Lower lobe of right lung (tissue), 2 donors: ENCODE results near the gene AQP12B. TPM values are rescaled to one million over a fixed set of nuclear protein-coding genes. Genes with fewer than 3 reads are reported as not detected.
"Not testable (repeated sequence)": the region's sequence is repeated elsewhere in the genome, so short reads cannot be mapped to it uniquely, and the experiment has no call there.

Experiments
- ATAC-seq, 2 donors: fragments of 200-7000 bp; cut with Tn5 transposase; one replicate each; pipeline ENCODE4 v1.9.1; 2020 to 2022; ENCODE audit warnings: mild to moderate bottlenecking in 2 of 2, moderate library complexity in 2 of 2
- DNase-seq: peaks from one replicate; pipeline ENCODE4 v3.0.0-alpha.2; 2020
- H3K27ac ChIP-seq: fragments of 200-600 bp; one replicate; pipeline ENCODE4 v1.8.0; 2022
- H3K27me3 ChIP-seq: fragments of 200-600 bp; one replicate; pipeline ENCODE4 v1.8.0; 2022; ENCODE audit warnings: low read depth
- H3K36me3 ChIP-seq: fragments of 200-600 bp; one replicate; pipeline ENCODE4 v1.8.0; 2022; ENCODE audit warnings: mild to moderate bottlenecking
- H3K4me1 ChIP-seq: fragments of 200-600 bp; one replicate; pipeline ENCODE4 v1.8.0; 2022
- H3K4me3 ChIP-seq: fragments of 200-600 bp; one replicate; pipeline ENCODE4 v1.8.0; 2022; ENCODE audit warnings: mild to moderate bottlenecking
- H3K9me3 ChIP-seq: fragments of 200-600 bp; one replicate; pipeline ENCODE4 v1.8.0; 2022
- CTCF ChIP-seq: fragments of 200-600 bp; IDR thresholded peaks from one replicate; pipeline ENCODE4 v1.8.0; 2022; ENCODE audit warnings: antibody characterized with exemption, mild to moderate bottlenecking
- intact Hi-C: fragments of 100-400 bp; cut with DNase I; formaldehyde crosslinking; loops from one replicate; pipeline ENCODE4 v1.11.0; 2022
- total RNA-seq: library from RNA; stranded (reverse); fragmentation: NEBNext Ultra II Directional; extraction: Animal tissue kit (Norgen Biotek cat#: 25700); gene quantifications from one replicate; pipeline ENCODE4 v1.2.1, GENCODE V29; 2021
- donor health status: DM: no; HTN: yes; CAD: no; lungs with severe emphysema.

The AQP12B gene
- total RNA-seq, 1 donor from 2014 or later: not detected

DNA sequence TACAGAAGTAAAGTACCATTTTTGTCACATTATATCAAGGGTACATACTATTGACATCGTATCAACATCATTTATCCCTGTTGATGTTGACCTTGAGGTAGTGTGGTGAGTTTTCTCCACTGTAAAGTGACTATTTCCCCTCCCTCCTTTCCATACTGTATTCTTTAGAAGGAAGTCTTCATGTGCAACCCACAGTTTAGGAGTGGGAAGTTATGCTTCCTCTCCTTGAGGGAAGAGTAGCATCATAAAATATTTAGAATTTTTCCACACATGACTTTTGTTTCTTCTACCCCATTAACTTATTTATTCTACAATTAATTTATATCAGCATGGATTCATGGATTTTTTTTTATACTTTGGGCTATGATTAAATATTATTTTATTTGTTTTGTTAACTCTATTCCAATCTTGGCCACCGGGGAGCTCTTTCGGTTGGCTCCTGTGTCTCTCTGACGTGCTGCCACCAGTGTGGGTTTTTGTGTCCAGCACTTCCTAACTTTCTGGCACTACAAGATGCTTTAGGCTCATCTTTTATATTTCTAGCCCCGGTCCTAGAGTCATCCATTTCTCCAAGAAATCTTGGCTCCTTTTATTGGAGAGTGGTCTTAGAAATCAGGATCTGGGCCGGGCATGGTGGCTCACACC is 19.0 kb downstream of the AQP12B start:
- no peak for TF ChIP-seq CTCF
- H3K9me3 ChIP-seq: no peaks in the 10 kb centered on the region
- no peaks in the 10 kb centered on the region for H3K36me3 ChIP-seq
- H3K4me3 ChIP-seq: no peak overlapping the region
- H3K4me1 ChIP-seq: no peaks in the 10 kb centered on the region
- no peak for ATAC-seq
- H3K27ac ChIP-seq: no peak overlapping the region
- H3K27me3 ChIP-seq: peaks cover 14% of the 10 kb centered on the region
- DNase-seq: no peak
- intact Hi-C loops: no loop called here

DNA sequence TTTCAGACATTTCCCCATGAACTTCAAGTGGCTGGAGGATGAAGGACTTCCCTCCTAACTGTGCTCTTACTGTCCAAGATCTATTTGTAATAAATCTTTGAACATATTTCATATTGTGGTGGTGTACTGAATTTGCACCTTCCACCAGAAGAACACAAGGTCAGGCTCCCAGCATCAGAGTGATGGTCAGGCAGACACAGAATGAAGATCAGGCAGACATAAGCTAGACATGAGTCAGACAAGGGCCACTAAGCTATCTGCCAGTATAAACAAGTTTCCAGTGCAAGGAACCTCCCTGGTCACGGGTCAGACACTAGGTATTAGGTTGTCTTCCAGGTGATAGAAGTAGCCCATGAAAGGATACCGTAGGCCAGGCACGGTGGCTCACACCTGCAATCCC is 20.0 kb downstream of the AQP12B start:
- no peak for TF ChIP-seq CTCF
- peaks cover 12% of the 10 kb centered on the region for H3K27me3 ChIP-seq
- intact Hi-C loops: no loop called here
- DNase-seq (no peak), ATAC-seq (no peak)
- no peaks in the 10 kb centered on the region for H3K4me1 ChIP-seq
- no peaks in the 10 kb centered on the region for H3K9me3 ChIP-seq
- H3K27ac ChIP-seq: no peak overlapping the region
- no peaks in the 10 kb centered on the region for H3K36me3 ChIP-seq
- H3K4me3 ChIP-seq: no peak overlapping the region

- H3K27me3 ChIP-seq, H3K27ac ChIP-seq, H3K4me3 ChIP-seq, intact Hi-C loops, H3K36me3 ChIP-seq, H3K4me1 ChIP-seq, DNase-seq, H3K9me3 ChIP-seq, ATAC-seq: not testable (repeated sequence)
These were observed 22.8 kb downstream of the AQP12B start for GRCh38 chr2:240659883-240660282.

DNA sequence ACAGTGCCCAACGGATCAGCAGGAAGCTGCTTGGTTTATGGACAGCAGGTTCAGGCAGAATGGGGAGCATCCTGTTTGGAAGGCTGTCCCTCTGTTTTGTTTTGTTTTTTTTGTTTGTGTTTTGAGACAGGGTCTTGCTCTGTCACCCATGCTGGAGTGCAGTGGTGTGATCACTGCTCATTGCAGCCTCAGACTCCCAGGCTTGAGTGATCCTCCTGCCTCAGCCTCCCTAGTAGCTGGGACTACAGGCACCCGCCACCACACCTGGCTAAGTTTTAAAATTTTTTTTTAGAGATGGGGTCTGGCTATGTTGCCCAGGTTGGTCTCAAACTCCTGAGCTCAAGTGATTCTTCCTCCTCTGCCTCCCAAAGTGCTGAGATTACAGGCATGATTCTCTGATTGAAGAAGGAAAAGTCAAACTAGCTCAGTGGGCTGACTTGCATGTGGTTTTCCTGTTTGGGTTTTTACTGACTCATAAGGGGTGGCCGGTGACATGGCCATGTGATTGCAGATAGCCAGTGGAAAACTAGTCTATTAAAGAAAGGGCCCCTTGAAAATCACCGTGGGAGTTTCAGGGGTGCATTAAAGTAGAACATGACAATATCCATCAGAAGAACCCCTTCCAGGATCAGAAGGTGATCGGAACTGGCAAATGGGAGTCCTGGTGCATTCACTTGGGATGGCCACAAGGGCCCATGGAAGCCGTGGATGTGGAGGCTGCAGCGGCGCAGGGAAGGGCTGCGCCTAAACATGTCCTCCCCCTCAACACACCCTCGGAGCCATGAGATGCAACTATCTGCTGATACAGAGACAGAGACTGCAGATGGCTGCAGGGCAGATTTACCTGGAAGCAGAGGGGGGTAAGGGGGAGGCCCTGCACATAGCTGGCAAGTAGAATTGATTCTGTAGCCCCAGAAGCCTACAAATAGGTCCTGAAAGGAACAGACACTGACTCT is 26.5 kb downstream of the AQP12B start:
- no peak overlapping the region for H3K27ac ChIP-seq
- TF ChIP-seq CTCF: no peak
- no peaks in the 10 kb centered on the region for H3K4me1 ChIP-seq
- no peaks in the 10 kb centered on the region for H3K36me3 ChIP-seq
- no peak overlapping the region for H3K4me3 ChIP-seq
- no peaks in the 10 kb centered on the region for H3K9me3 ChIP-seq
- no peak for ATAC-seq
- DNase-seq: no peak
- intact Hi-C loops: no loop called here
- peaks cover 7% of the 10 kb centered on the region for H3K27me3 ChIP-seq

DNA sequence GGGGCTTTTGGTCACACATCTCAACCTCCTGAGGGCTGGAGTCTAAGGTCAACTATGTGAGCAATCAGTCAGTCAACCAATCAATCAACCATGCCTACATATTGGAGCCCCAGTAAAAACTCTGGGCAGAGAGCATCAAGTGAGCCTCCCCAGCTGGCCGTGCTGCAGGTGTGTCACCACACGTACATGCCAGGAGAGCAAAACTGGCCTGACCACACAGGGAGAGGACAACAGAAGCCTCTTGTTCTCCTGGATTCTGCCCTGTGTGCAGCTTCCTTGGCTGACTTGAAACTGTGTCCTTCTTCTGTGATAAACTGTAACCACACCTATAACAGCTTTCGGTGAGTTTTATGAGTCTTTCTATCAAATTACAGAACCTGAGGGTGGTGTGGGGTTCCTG is 31.5 kb downstream of the AQP12B start:
- DNase-seq (no peak), ATAC-seq (no peak)
- Histone ChIP-seq H3K27me3 (peaks cover 40% of the 10 kb centered on the region), H3K9me3 (no peaks in the 10 kb centered on the region), H3K27ac (no peak overlapping the region), H3K4me3 (no peak overlapping the region), H3K36me3 (no peaks in the 10 kb centered on the region), H3K4me1 (no peaks in the 10 kb centered on the region)
- intact Hi-C loops: no loop called here
- no peak for TF ChIP-seq CTCF
